Colon (tissue), 2 donors: ENCODE data around the gene USF2.

Experiments
- FAIRE-seq: peaks from 2 replicates; lab custom pipeline; 2012; peaks lifted over from hg19 to GRCh38; lab: Jason Lieb, UNC
- donor health status: control.
- donor health status: control.

USF2 gene

DNA sequence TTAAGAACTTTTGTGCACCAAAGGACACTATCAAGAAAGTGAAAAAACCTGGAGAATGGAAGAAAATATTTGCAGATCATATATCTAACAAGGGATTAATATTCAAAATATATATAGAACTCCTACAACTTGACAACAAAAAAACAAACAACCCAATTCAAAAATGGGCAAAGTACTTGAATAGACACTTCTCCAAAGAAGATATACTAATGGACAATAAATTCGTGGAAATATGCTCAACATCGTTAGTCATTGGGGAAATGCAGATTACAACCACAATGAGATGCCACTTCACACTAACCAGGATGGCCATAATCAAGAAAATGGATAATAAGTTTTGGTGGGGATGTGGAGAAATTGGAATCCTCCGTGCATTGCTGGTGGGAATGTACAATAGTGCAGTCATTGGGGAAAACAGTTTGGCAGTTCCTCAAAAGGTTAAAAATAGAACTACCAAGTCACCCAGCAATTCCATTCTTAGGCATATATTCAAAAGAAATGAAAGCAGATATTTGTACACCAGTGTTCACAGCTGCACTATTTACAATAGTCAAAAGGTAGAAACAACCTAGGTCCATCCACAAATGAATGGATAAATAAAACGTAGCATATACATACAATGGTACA is 22.2 kb upstream of the USF2 start:
- FAIRE-seq = no peak

DNA sequence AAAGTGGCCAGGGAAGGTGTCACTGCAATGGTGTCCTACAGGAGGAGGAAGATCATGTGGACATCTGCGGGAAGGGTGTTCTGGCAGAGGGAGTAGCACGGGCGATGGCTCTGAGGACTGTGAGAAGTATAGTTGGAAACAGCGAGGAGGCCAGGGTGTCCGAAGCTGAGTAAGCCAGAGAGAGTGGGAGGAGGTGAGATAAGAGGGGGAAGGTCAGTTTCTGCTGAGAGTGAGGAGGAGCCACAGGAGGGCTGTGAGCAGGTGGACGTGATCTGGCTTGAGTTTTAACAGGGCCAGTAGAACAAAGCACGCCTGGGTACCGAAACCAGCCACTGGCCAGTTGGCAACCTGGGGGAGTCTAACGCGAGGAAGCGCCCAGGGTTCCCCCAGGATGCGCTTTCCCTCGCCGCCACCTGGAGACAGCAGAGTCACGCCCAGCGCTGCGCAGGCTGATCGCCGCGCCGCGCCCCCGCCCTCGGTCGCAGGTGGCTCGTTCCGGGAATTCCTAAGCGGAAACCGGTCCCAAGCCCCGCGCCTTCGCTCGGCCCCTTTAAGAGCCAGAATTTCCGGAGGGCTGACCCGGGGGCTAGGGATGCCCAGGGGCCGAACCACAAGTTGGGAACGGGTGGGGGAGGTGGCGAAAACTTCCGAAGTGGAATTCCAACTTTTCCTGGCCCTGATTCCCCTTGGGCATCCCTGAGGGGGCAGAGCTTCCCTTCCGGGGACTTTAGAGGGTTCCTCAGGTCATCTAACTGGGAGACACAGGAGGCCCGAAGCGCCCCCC is 21.0 kb upstream of the USF2 start:
- no peak for FAIRE-seq

DNA sequence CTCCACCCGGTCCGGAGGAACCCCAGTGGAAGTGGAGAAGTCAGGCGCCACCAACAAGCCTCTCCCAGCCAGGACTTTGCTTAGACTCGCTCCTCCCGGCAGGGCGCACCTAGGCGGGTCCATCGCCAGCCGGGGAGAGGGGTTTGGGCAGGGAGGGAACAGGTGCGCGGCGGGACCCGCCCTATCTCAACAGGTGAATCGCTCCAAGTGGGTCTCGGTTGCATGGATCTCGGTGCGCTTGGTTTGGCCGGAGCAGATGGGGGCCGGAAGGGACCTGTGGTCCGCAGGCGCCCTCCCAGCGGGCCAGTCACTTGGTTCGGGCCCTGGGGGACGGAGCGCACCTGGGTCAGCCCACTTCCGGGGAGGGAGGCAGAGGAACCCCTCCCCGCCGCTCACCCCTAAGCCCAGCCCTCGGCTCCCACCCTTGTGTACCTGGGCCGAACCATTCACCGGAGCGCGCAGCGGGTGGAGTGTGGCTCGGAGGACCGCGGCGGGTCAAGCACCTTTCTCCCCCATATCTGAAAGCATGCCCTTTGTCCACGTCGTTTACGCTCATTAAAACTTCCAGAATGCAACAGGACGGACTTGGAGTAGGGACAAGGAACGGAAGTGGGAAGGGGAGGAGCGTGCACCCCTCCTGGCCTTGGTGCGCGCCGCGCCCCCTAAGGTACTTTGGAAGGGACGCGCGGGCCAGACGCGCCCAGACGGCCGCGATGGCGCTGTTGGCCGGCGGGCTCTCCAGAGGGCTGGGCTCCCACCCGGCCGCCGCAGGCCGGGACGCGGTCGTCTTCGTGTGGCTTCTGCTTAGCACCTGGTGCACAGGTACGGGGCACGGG is 20.2 kb upstream of the USF2 start, which contains the start of gene LSR:
Gene LSR (plus strand): TSS at position 693 of the 836 bp plus-strand sequence. CDS start 21 bp downstream, at position 714.
- no peak for FAIRE-seq

DNA sequence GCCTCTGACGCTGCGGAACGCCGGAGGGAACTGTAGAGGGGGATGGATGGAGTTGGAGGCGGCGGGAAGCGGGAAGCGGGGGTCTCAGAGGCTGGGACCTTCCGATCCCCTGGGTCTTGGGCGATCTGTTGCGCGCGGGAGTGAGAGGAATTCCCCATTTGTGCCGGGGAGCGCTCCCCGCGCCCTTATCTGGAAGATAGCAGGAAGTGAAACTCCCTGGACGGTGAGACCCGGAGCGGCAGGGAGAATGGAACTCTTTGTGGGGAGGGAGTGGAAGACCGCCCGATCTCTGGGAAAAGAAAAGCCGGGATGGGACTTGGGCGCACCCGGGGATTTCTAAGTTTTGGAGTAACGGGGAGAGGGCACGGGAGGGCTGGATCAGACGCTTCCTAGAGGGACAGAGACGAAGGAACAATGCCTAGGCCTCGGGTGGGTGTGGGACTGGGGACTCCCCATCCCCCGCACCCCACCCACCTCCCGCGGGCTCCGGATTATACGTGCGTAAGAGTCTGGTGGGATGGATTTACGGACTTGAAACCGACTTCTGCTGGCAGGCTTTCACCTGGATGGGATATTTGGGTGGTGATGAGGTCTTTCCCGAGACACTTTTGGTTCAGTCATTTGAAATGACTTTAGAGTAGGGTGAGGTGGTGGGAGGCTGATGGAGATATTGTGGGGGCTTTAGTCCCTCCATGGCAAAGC is 19.5 kb upstream of the USF2 start:
- no peak for FAIRE-seq

DNA sequence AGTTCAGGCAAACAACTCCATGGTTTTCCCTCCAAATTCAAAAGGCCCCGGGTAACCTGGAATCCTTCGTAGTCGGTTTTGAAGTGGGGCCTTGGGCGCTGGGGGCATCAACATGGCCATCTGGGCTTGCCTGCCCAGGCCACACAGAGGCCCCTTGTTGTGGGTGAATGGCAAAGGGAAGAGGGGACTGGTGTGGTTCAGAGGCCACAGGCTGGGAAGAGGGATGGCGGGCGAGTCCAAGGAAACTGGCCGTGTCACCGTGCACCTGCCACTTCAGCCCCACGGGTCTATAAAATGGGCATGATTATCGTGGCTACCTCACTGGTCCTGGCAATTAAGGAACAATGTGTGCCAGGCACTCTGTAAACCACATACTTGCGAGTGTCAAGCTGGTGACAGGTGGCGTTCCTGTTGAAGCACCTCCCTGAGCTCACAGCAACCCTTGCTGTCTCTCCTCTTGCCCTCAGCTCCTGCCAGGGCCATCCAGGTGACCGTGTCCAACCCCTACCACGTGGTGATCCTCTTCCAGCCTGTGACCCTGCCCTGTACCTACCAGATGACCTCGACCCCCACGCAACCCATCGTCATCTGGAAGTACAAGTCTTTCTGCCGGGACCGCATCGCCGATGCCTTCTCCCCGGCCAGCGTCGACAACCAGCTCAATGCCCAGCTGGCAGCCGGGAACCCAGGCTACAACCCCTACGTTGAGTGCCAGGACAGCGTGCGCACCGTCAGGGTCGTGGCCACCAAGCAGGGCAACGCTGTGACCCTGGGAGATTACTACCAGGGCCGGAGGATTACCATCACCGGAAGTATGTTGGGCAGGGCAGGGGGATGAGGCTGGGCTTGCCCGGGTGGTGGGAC is 18.7 kb upstream of the USF2 start:
- FAIRE-seq = no peak

DNA sequence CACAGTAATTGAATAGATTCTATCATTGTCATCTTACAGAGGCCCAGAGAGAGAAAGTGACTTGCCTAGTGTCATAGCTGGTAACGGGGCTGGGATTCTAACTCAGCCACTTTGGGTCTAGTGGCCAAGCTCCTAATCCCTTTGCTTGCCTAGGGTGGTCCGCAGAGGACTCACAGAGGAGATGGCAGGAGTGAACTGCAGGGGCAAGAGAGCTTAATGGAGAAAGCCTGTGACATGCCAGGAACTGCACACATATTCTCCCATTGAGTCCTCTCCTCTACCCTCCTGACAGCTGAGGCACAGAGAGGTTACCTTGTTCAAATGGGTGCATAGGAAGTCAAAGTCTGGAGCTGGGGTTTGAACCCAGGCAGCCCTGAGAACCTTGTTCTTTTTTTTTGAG is 17.3 kb upstream of the USF2 start:
- no peak for FAIRE-seq

DNA sequence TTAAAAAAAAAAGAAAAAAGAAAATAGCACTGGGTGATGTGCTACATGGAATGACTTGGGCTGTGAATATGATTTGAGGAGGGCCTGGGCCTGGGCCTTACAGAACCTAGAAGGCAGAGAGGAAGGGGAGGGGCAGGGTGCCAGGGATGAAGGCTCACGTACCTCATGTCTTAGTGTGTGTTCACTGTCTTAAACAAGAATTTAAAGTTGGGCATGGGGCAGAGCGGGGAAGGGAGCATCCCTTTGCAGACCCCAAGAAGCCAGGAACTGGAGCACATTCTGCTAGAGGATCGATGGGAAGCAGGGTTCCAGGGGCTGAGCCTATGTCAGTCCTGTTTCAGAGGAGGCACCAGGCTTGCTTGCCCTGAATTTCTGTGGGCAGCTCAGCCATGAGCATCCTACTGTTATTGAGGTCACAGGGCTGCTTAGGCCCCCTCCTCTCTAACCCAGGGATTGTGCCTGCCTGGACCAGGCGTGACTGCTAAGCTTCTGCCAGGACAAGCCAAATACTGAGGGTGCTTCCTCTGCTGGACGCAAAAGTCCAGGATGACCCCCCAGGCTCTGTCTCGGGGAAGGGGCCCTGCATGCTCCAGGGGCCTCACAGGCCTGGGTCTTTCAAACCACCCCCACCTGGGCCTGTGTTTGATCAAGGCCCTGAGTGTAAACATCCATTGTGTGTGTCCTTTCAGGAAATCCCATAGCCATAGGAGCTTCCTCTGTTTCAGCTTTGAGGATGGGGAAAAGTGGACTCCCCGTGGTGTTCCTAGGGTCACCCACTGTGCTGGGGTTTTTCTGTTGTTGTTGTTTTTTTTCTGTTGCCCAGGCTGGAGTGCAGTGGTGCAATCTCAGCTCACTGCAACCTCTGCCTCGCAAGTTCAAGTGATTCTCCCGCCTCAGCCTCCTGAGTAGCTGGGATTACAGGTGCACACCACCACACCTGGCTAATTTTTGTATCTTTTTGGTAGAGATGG is 15.2 kb upstream of the USF2 start:
- no peak for FAIRE-seq

DNA sequence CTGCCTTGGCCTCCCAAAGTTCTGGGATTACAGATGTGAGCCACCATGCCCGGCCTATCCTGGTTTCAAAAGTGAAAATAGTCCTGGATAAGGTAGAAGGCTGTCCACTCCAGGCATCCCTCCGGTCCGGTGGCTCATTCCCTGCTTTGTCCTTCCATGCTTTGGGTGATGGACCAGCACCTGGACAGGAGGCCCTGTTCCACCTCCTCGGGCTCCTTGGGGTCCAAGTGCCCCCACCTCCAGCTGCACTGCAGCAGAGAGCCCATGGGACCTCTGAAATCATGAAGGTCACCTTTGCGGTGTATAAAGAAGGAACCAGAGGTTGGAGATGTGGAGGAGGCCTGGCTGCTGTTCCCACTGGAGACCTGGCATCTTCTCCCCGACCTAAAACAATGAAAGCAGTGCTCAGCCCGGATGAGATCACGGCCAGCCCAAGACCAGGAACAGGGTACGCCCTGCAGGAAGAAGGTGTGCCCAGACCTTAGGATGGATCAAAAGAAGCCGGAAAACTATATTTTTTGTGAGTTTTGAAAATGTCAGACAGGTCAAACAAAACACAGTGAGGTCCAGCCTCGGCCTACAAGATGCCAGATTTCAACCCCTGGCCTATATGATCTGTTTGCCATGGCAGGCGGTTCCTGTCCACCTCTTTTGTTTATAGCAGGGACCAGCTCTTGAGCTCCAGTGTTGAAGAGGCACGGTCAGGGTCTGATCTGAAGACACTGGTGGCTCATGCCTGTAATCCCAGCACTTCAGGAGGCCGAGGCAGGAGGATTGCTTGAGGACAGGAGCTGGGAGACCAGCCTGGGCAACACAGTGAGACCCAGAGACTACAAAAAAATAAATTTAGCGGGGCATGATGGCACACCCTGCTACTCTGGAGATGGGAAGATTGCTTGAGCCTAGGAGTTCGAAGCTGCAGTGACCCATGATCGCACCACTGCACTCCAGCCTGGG is 14.1 kb upstream of the USF2 start:
- no peak for FAIRE-seq

DNA sequence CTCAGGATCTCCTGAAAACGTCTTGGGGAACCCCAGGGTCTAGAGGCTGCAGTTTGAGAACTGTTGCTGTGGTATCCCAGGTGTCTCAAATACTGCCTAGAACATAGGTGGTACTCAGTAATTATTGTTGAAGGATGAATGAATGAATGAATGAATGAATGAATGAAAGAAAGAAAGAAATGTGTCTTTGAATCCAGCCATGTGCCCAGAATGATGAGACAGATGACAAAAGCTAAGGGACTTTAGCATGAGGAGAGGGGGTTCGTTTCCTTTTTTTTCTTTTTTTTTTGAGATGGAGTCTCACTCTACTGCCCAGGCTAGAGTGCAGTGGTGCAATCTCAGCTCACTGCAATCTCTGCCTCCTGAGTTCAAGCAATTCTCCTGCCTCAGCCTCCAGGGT is 12.2 kb upstream of the USF2 start:
- FAIRE-seq = no peak

DNA sequence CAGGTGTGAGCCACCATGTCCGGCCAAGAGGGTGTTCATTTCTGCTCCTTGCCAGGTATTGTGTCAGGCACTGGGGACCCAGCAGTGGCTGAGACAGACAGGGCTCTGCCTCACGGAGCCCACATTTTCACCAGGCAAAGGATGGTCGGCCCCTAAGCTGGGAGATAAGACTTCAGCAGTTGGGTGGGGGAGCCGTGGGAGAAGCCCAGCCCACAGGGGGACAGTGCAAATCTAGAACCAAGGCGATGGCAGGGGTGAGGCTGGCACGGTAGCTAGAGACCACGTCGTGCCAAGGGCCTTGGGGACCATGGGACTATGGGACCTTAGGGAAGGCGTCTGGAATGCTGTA is 11.7 kb upstream of the USF2 start:
- FAIRE-seq = no peak

DNA sequence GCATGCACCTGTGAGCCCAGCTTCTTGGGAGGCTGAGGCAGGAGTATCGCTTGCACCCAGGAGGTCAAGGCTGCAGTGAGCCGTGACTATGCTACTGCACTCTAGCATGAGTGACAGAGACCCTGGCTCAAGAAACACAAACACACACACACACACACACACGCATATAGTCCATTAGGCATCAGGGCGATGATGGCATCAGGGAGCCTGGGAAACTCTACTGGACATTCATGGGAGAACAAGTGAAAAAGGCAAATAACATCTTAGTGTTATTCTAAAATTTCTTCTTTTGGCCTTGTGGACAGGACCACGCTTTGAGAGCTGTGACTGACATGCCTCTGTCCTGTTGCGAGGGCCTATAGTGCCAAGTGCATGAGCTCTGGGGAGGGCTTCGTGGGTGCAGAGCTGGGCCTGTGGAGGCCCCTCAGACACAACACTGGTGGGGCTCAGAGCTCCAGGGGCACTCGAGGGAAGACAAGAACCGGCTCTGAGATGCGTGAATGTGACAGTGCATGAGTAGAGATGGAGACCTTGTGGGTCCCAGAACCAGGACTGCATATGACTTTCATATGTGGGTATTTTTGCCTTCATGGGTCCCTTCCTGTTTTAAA is 8.0 kb upstream of the USF2 start:
- no peak for FAIRE-seq

DNA sequence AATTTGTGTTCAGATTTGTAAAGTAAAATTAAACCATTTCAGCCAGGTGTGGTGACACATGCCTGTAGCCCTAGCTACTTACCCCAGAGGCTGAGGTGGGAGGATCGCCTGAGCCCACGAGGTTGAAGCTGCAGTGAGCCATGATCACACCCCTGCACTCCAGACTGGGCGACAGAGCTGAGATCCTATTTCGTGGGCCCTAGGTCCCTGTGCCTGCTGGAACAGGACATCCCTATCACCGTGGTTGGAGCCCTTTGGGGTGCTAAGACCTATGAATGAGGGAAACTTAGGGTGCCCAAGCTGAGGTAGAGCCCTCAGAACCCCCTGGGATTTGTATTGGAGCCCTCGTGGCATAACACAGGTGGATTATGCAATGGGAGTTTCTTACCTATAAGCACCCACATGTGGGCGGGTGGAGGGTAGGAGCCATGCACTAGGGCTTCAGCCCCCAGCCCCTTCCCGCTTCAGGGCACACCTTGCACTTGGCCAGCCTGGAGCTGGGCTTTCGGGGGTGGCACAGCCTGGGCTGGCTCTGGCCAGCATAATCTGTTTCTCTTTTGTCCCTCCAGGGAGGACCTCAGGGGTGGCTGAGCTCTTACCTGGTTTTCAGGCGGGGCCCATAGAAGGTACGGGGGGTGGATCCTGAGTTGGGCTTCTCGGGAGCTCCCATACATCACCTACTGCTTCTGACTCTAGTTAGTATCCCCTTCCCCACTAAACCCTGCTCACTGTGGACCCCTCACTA is 7.2 kb upstream of the USF2 start:
- no peak for FAIRE-seq

DNA sequence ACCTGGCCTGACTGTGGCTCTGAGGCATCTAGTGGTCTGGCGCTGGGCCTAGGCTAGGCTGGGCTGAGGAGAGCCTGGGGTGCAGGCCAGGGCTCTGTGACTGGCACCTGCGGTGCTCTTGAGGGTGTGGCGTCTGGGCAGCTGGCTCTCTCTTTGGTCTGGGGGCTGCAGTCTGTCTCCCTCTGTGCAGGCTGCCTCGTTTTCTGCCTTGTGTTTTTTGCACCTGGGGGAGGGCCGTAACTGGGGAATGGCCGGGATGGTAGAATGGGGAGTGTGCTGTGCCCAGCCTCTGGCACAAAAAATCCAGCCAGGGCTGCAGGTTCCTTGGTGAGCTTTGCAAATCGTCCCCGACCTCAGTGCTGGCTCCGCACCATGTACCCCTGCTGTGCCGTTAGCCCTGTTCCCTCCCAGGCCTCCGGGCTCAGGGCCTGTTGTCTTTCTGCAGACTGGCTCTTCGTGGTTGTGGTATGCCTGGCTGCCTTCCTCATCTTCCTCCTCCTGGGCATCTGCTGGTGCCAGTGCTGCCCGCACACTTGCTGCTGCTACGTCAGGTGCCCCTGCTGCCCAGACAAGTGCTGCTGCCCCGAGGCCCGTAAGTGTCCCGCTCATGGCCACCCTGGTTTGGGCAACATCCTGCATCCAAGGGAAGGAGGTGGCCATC is 6.5 kb upstream of the USF2 start:
- no peak for FAIRE-seq

DNA sequence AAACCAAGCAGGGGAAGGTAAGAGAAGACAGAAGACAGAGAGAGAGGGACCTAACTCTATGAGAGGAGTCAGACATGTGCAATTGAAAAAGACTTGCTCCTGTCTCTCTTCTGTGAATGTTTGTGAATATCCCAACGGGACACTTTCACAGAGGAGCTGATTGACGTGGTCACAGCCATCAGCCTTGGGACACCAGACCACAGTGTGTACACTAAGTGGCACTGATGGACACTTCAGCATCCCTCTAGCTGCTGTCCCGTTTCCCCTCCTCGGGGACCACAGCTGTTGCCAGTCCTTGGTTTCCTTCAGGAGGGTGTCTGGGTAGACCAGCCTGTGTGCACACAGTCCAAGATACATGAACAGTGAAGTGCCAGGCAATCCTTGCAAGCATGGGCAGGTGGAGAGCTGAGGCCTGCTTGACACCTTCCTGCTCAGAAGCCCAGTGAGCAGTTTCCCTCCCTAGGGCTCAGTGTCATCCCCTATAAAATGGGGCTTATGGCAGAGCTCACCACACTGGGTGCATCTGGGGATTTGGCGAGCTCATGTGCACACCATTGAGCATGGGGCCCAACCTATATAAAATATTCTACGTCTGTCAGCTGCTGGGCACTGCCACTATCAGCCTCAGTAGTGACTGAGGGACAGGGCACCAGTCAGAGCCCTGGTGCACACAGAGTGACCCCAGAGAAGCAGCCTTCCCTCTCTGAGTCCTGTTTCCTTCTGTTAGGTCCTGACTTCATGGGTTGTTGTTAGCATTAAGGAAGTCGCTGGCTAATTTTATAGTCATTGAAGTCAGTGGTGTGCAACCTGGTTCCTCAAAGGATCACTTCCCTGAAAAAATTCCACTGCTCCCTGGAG is 4.3 kb upstream of the USF2 start:
- FAIRE-seq = no peak

DNA sequence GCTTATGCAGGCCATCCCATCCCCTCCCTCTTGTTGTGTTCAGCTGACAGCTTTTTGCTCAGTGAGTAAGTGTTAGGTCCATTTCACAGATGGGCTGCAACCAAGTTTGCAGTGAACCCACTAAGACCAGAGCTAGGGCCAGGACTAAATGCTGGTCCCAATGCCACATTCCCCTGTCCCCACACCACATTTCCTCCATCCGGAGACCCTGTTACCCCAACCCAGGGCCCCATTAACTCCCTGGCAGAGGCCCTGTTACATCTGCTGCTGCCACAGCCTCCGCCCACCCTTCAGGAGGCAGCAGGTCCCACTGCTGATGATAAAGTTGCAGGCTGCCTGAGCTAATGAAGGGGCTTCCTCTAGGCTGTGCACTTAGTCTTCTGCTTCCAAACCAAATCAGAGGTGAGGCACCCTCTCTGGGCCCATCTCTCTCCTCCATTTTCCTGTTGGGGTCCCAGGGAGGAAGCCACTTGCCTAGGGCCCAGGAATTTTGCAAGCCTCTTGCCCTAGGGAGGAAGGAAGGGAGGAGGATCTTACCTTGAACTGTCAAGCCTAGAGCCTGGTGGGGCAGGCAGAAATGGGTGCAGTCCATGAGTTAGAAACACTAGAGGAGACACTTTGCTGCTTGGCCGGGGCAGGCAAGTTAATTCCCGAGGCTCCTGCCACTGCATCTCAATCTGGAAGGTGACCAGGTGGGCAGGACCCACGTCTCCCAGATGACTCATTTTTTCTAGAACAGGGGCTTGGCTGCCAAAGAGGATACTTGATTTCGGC is 3.4 kb upstream of the USF2 start:
- FAIRE-seq = no peak
